ENCODE data around the gene SHLD2.

DNA sequence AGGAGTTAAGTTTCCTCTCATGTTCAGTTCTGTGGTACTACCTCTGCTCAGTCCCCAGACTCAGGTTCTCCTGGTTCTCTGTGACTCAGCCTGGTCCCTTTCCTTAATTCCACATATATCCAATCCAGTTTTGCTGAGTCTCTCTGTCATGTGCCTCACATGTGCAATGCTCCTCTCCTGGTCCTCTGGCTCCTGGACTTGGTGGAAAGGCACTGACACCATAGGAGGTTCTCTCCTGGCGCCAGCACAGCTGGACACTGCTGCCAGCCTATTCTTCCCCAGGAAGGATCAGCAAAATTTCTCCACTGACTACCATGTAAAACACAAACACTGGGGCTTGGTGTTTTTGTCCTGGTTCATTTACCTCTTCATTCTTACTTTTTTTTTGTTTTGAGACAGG lies 28.1 kb upstream of the SHLD2 start:
- TF ChIP-seq EZH2 (optimal IDR thresholded peaks at IDR 0.05; ENCODE audit: low read depth, low read length), result no peak
- TF ChIP-seq, protein P1, sequence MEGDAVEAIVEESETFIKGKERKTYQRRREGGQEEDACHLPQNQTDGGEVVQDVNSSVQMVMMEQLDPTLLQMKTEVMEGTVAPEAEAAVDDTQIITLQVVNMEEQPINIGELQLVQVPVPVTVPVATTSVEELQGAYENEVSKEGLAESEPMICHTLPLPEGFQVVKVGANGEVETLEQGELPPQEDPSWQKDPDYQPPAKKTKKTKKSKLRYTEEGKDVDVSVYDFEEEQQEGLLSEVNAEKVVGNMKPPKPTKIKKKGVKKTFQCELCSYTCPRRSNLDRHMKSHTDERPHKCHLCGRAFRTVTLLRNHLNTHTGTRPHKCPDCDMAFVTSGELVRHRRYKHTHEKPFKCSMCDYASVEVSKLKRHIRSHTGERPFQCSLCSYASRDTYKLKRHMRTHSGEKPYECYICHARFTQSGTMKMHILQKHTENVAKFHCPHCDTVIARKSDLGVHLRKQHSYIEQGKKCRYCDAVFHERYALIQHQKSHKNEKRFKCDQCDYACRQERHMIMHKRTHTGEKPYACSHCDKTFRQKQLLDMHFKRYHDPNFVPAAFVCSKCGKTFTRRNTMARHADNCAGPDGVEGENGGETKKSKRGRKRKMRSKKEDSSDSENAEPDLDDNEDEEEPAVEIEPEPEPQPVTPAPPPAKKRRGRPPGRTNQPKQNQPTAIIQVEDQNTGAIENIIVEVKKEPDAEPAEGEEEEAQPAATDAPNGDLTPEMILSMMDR (IDR thresholded peaks at IDR 0.05; ENCODE audit: low read length), result no peak

Measured in MM.1S (cell line).